GM23248 (cell line): ENCODE results near the gene RAPGEF3.

ENCODE experiments used
- EZH2 ChIP-seq: fragments of 200-600 bp; sonication (generic); IDR thresholded peaks from 2 replicates; pipeline ENCODE4 v1.6.1; 2018; ENCODE audit warnings: antibody characterized with exemption, mild to moderate bottlenecking; ENCODE audit not compliant: insufficient read depth, poor library complexity, severe bottlenecking
- EZH2phosphoT487 ChIP-seq: fragments of 200-600 bp; sonication (generic); IDR thresholded peaks from 2 replicates; pipeline ENCODE4 v1.6.1; 2018; ENCODE audit warnings: antibody characterized with exemption, moderate library complexity, mild to moderate bottlenecking, low read depth; ENCODE audit not compliant: insufficient read depth

DNA sequence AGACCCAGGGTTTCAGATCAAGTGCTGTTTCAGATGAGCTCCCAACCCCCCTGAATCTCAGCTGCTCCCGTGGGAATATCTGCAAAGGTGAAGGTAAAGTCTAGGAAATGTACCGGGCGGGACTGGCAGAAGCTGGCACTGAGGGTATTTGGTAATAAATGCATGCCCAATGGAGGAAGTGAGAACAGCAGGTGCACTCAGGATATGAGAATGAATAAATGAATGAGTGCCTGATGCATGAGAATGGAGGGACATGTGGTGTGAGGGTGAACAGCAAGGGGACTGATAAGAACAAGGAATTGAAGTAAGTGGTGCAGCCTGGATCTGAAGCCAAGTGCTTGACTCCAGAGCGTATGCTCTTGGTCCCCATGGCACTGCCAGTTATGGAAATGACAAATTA is 11.6 kb downstream of the RAPGEF3 start:
- TF ChIP-seq EZH2, result no peak
- no peak for TF ChIP-seq EZH2phosphoT487
